BLaER1 (cell line): ENCODE results near the gene POLA1.

ENCODE experiments used
- H3K27ac ChIP-seq: shearing (Covaris generic); formaldehyde crosslinking; 2 replicates; pipeline ENCODE4 v1.8.1; 2022
- H3K27me3 ChIP-seq: shearing (Covaris generic); formaldehyde crosslinking; 2 replicates; pipeline ENCODE4 v1.8.1; 2022
- H3K36me3 ChIP-seq: shearing (Covaris generic); formaldehyde crosslinking; 2 replicates; pipeline ENCODE4 v1.8.1; 2022
- H3K4me1 ChIP-seq: shearing (Covaris generic); formaldehyde crosslinking; 2 replicates; pipeline ENCODE4 v1.8.1; 2022
- H3K4me2 ChIP-seq: shearing (Covaris generic); formaldehyde crosslinking; 2 replicates; pipeline ENCODE4 v1.8.1; 2022
- H3K4me3 ChIP-seq: shearing (Covaris generic); formaldehyde crosslinking; 2 replicates; pipeline ENCODE4 v1.8.1; 2022
- H3K9ac ChIP-seq: shearing (Covaris generic); formaldehyde crosslinking; 2 replicates; pipeline ENCODE4 v1.8.1; 2022
- H3K9me3 ChIP-seq: shearing (Covaris generic); formaldehyde crosslinking; 2 replicates; pipeline ENCODE4 v1.8.1; 2022
- H4K20me1 ChIP-seq: shearing (Covaris generic); formaldehyde crosslinking; 2 replicates; pipeline ENCODE4 v1.8.1; 2022
- Cebpa-rat ChIP-seq: shearing (Covaris generic); IDR thresholded peaks from 2 replicates; pipeline ENCODE4 v1.8.1; 2022

Gene POLA1

GRCh38 chrX:24879679-24880078 is 186.0 kb downstream of the POLA1 start:
- no peaks in the 10 kb centered on the region for H3K9me3 ChIP-seq
- H3K36me3 ChIP-seq, result no peaks in the 10 kb centered on the region
- TF ChIP-seq Cebpa-rat, result no peak
- no peak overlapping the region for H3K9ac ChIP-seq
- H3K4me1 ChIP-seq, result no peaks in the 10 kb centered on the region
- peaks cover 8% of the 10 kb centered on the region; the same call in 1 of the 2 replicates for H4K20me1 ChIP-seq
- H3K27ac ChIP-seq, result no peak overlapping the region
- peaks cover 95% of the 10 kb centered on the region for H3K27me3 ChIP-seq
- H3K4me2 ChIP-seq, result no peak overlapping the region
- no peak overlapping the region for H3K4me3 ChIP-seq

DNA sequence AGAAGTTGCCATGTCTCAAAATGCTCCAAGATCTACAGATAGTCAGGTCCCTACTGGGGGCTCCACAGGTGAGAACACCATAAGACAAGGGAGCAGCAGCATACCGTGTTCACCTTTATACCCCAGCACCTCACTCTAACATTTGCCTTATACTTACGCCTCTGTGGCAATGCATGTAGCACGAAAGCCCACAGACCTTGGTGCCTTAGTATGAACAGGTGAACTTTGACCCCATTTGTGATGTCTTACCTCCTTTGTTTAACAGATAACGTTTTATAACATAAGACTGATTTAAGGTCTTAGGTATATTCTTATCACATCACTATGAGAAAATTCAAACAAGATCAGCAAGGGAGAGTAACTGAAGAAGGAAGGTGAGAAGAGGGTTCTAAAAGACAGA is 193.2 kb downstream of the POLA1 start:
- no peak for TF ChIP-seq Cebpa-rat
- Histone ChIP-seq H3K36me3 (peaks cover 41% of the 10 kb centered on the region), H3K4me3 (no peak overlapping the region), H3K27me3 (peaks cover 97% of the 10 kb centered on the region), H3K4me1 (no peaks in the 10 kb centered on the region), H3K9me3 (no peaks in the 10 kb centered on the region), H3K27ac (no peak overlapping the region), H4K20me1 (no peaks in the 10 kb centered on the region; the same call in 1 of the 2 replicates), H3K9ac (no peak overlapping the region), H3K4me2 (no peak overlapping the region)

- Histone ChIP-seq H3K4me2 (no peak overlapping the region), H3K4me3 (no peak overlapping the region), H3K9me3 (peaks cover 20% of the 10 kb centered on the region), H3K4me1 (no peaks in the 10 kb centered on the region), H4K20me1 (no peaks in the 10 kb centered on the region), H3K27ac (no peak overlapping the region), H3K9ac (no peak overlapping the region), H3K27me3 (peaks cover 97% of the 10 kb centered on the region), H3K36me3 (peaks cover 64% of the 10 kb centered on the region)
- no peak for TF ChIP-seq Cebpa-rat
Measured at GRCh38 chrX:24890677-24891076, 197.0 kb downstream of the POLA1 start.

- Histone ChIP-seq H3K4me3 (no peak overlapping the region), H3K9ac (no peak overlapping the region), H3K9me3 (0 out of 2 replicates have a peak, but pooled peaks cover 2% of the 10 kb centered on the region), H3K4me1 (peaks cover 10% of the 10 kb centered on the region; the same call in 1 of the 2 replicates), H3K36me3 (peaks cover 15% of the 10 kb centered on the region), H3K4me2 (no peak overlapping the region), H3K27ac (no peak overlapping the region), H4K20me1 (no peaks in the 10 kb centered on the region; the same call in 1 of the 2 replicates), H3K27me3 (peaks cover 98% of the 10 kb centered on the region)
- TF ChIP-seq Cebpa-rat, result no peak
Measured at GRCh38 chrX:24899391-24899790, 205.7 kb downstream of the POLA1 start.

DNA sequence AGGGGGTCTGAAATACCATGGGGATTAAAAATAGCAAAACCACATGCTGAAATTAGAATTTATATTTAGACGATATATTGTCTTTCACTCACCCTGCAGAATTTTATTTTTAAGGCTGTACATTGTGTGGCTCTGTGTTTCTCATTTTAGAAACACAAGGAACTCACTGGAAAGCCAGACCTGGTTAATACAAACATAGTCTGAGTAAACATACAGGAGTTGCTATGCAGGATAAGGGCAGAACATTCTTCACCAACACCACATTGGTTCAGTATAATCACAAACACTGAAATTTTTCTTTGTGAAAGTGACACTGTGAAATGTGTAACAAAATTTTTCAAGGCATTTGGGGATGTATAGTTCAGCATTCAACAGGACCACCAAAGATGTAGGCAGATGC is 206.5 kb downstream of the POLA1 start:
- H3K4me1 ChIP-seq, result peaks cover 10% of the 10 kb centered on the region; the same call in 1 of the 2 replicates
- H3K27me3 ChIP-seq, result peaks cover 97% of the 10 kb centered on the region
- no peaks in the 10 kb centered on the region for H3K9me3 ChIP-seq
- no peaks in the 10 kb centered on the region; the same call in 1 of the 2 replicates for H4K20me1 ChIP-seq
- H3K4me2 ChIP-seq, result peak overlapping the region; percentile 10; the same call in 1 of the 2 replicates
- H3K36me3 ChIP-seq, result peaks cover 19% of the 10 kb centered on the region
- H3K4me3 ChIP-seq, result no peak overlapping the region
- no peak for TF ChIP-seq Cebpa-rat
- no peak overlapping the region for H3K9ac ChIP-seq
- H3K27ac ChIP-seq, result no peak overlapping the region

GRCh38 chrX:24902806-24903205 is 209.1 kb downstream of the POLA1 start:
- H3K36me3 ChIP-seq, result peaks cover 12% of the 10 kb centered on the region; the same call in 1 of the 2 replicates
- H3K9ac ChIP-seq, result no peak overlapping the region
- H3K4me3 ChIP-seq, result no peak overlapping the region
- no peak overlapping the region for H3K27ac ChIP-seq
- H3K9me3 ChIP-seq, result no peaks in the 10 kb centered on the region
- H3K4me2 ChIP-seq, result no peak overlapping the region
- TF ChIP-seq Cebpa-rat, result no peak
- H3K27me3 ChIP-seq, result peaks cover 90% of the 10 kb centered on the region
- no peaks in the 10 kb centered on the region; the same call in 1 of the 2 replicates for H4K20me1 ChIP-seq
- peaks cover 10% of the 10 kb centered on the region; the same call in 1 of the 2 replicates for H3K4me1 ChIP-seq

GRCh38 chrX:24918715-24919114 is 225.0 kb downstream of the POLA1 start:
- Histone ChIP-seq H3K27me3 (peaks cover 95% of the 10 kb centered on the region), H3K4me1 (no peaks in the 10 kb centered on the region), H3K9ac (no peak overlapping the region), H3K9me3 (no peaks in the 10 kb centered on the region), H3K4me3 (no peak overlapping the region), H3K36me3 (no peaks in the 10 kb centered on the region), H4K20me1 (peaks cover 9% of the 10 kb centered on the region; the same call in 1 of the 2 replicates), H3K27ac (no peak overlapping the region), H3K4me2 (no peak overlapping the region)
- no peak for TF ChIP-seq Cebpa-rat

DNA sequence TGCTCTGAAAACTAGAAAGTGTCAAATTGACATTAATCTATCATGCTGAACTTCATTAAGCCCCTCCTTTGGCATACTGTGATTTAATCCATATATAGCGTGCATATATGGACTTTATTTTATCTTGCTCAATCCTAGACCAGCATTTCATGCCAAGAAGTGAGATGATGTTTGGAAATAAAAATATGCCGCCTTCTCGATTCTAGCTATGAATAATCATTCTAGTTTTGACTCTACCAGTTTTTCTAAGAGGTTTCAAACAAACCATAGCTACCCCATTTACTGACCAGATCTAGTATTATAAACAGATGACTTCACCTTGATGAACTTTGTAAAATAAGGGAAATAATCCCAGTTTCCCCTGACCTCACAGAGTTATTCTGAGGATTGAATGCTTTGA is 227.1 kb downstream of the POLA1 start:
- Histone ChIP-seq H3K9me3 (no peaks in the 10 kb centered on the region), H3K9ac (no peak overlapping the region), H3K4me1 (no peaks in the 10 kb centered on the region), H4K20me1 (peaks cover 27% of the 10 kb centered on the region; the same call in 1 of the 2 replicates), H3K27ac (no peak overlapping the region), H3K36me3 (peaks cover 5% of the 10 kb centered on the region; the same call in 1 of the 2 replicates), H3K4me2 (no peak overlapping the region), H3K27me3 (peaks cover 95% of the 10 kb centered on the region), H3K4me3 (no peak overlapping the region)
- no peak for TF ChIP-seq Cebpa-rat

DNA sequence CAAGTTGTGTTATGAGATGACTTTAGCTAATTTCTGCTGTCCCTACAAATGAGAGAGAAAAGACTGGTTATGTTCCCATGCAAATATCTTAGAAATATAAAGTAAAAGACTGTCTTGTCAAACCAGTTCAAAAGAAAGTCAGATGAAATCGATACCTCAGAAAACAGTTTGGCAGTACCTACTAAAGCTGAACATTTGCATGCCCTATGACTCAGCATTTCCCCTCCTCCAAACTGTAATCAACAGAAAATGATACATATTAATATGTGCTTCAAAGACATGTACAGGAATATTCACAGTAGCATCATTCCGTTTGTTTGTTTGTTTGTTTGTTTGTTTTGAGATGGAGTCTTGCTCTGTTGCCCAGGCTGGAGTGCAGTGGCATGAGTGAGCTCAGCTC is 231.7 kb downstream of the POLA1 start:
- no peak for TF ChIP-seq Cebpa-rat
- H3K9me3 ChIP-seq, result no peaks in the 10 kb centered on the region
- peaks cover 11% of the 10 kb centered on the region for H3K36me3 ChIP-seq
- no peak overlapping the region for H3K9ac ChIP-seq
- no peak overlapping the region for H3K4me2 ChIP-seq
- H3K27me3 ChIP-seq, result peaks cover 97% of the 10 kb centered on the region
- no peaks in the 10 kb centered on the region for H3K4me1 ChIP-seq
- H3K27ac ChIP-seq, result no peak overlapping the region
- no peak overlapping the region for H3K4me3 ChIP-seq
- peaks cover 38% of the 10 kb centered on the region; the same call in 1 of the 2 replicates for H4K20me1 ChIP-seq

DNA sequence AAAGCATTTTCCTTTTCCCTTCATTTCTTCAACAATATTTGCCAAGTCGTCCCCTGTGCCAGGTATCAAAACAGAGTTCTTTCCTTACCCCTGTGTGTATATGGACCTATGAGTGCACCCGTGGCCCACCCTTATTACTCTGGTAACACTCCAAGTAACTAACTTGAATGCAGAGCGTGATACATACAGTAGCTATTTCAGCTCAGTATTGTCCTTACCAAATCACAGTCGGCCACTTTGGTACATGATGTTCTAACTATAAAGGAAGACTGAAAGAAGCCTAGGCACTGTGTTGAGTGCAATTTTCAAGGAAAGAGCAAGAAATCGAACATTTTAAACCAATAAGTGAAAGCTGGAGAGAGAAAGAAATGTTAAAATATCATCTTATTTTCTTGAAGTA is 233.7 kb downstream of the POLA1 start:
- Histone ChIP-seq H3K27ac (no peak overlapping the region), H3K27me3 (peaks cover 96% of the 10 kb centered on the region), H3K4me3 (no peak overlapping the region), H3K9me3 (no peaks in the 10 kb centered on the region), H3K9ac (no peak overlapping the region), H4K20me1 (peaks cover 36% of the 10 kb centered on the region; the same call in 1 of the 2 replicates), H3K36me3 (peaks cover 13% of the 10 kb centered on the region), H3K4me2 (no peak overlapping the region), H3K4me1 (no peaks in the 10 kb centered on the region)
- no peak for TF ChIP-seq Cebpa-rat

DNA sequence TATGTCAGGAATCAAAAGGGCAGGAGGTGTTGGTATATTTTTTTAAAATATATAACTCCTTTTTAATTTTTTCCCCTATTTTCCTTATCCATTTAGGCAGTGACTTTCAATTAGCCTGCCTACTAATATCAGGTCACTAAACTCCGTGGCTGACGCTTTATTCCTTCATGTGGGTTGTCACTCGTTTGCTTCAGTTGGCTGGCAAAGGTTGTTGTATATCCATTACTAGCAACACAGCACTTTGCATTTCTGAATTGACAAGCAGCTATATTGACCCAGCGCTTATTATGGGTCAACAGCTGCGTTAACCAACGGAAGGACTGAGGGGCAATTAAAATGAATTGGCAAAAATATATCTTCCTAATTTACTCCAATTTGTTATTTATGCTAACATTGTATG is 234.4 kb downstream of the POLA1 start:
- H3K27me3 ChIP-seq, result peaks cover 96% of the 10 kb centered on the region
- no peak for TF ChIP-seq Cebpa-rat
- H4K20me1 ChIP-seq, result peaks cover 36% of the 10 kb centered on the region; the same call in 1 of the 2 replicates
- H3K4me1 ChIP-seq, result no peaks in the 10 kb centered on the region
- H3K4me2 ChIP-seq, result no peak overlapping the region
- no peak overlapping the region for H3K27ac ChIP-seq
- H3K9me3 ChIP-seq, result no peaks in the 10 kb centered on the region
- H3K4me3 ChIP-seq, result no peak overlapping the region
- H3K9ac ChIP-seq, result no peak overlapping the region
- peaks cover 13% of the 10 kb centered on the region for H3K36me3 ChIP-seq
